MCF 10A (cell line): Measurements from ENCODE around the gene TBC1D7. TPM values are rescaled to one million over a fixed set of nuclear protein-coding genes. Genes with fewer than 3 reads are reported as not detected.

Experiments used
- BruUV-seq: library from RNA; stranded (reverse); fragments of 400-500 nt; replicated peaks from 2 replicates; lab custom pipeline; 2021; lab: Mats Ljungman, UMichigan
- CTCF ChIA-PET: fragments of 300-600 bp; sonication (Branson Sonifier 250); formaldehyde crosslinking; extraction: SDS; loops from one replicate; lab custom pipeline; 2021; ENCODE audit warnings: antibody characterized with exemption, inconsistent platforms; lab: Yijun Ruan, JAX
- POLR2A ChIA-PET: fragments of 300-600, 350-650 bp; sonication (Branson Sonifier 250); formaldehyde crosslinking; extraction: SDS; loops from one replicate; lab custom pipeline; 2020; ENCODE audit warnings: antibody characterized with exemption, inconsistent platforms; lab: Yijun Ruan, JAX
- DNase-seq: peaks from one replicate; pipeline ENCODE4 v3.0.0-alpha.2; 2018; ENCODE audit not compliant: unreplicated experiment
- H3K27ac Mint-ChIP-seq: one replicate; pipeline ENCODE4 v1.8.0; 2022; ENCODE audit warnings: mild to moderate bottlenecking, low read depth, mixed read lengths; ENCODE audit not compliant: unreplicated experiment
- H3K27me3 Mint-ChIP-seq: one replicate; pipeline ENCODE4 v1.8.0; 2022; ENCODE audit warnings: mixed read lengths; ENCODE audit not compliant: insufficient read depth, unreplicated experiment
- H3K36me3 Mint-ChIP-seq: one replicate; pipeline ENCODE4 v1.8.0; 2022; ENCODE audit warnings: mild to moderate bottlenecking, moderate library complexity, mixed read lengths; ENCODE audit not compliant: insufficient read depth, unreplicated experiment
- H3K4me1 Mint-ChIP-seq: one replicate; pipeline ENCODE4 v1.8.0; 2022; ENCODE audit warnings: mixed read lengths; ENCODE audit not compliant: insufficient read depth, unreplicated experiment
- H3K4me3 Mint-ChIP-seq: one replicate; pipeline ENCODE4 v1.8.0; 2022; ENCODE audit warnings: mild to moderate bottlenecking, moderate library complexity, mixed read lengths; ENCODE audit not compliant: unreplicated experiment
- H3K9me3 Mint-ChIP-seq: one replicate; pipeline ENCODE4 v1.8.0; 2022; ENCODE audit warnings: mixed read lengths; ENCODE audit not compliant: unreplicated experiment
- intact Hi-C: fragments of 100-400 bp; cut with micrococcal nuclease; formaldehyde crosslinking; loops from 2 replicates; pipeline ENCODE4 v1.14.1; 2022
- total RNA-seq: library from RNA; stranded (reverse); gene quantifications from 2 replicates; pipeline ENCODE4 v1.2.3, GENCODE V29; 2022
- TF ChIP-seq, protein P1 (sequence below): fragments of 200-600 bp; IDR thresholded peaks from one replicate; pipeline ENCODE4 v1.8.0; 2022; ENCODE audit warnings: antibody characterized with exemption, mild to moderate bottlenecking; ENCODE audit not compliant: unreplicated experiment

The TBC1D7 gene
- total RNA-seq, 1 experiment from 2014 or later: 19.5 TPM

DNA sequence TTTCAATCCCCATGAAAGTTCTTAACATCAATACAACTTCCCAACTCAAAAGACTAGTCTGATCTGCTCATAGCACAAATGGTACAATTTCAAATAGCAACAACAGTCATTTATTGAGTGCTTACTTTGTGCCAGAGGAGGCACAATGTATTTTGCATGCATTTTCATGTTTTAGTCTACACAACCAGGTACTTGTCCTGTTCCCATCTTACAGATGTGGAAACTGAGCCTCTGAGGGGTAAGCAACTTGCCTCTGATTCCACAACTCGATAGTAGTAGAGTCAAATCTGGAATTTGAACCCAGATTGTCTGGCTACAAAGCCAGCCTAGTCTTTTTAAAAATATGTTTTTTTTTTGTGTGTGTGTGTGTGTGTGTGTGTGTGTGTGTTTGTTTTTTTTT lies 45.6 kb upstream of the TBC1D7 start:
- no peaks in the 10 kb centered on the region for H3K36me3 Mint-ChIP-seq
- H3K9me3 Mint-ChIP-seq: no peaks in the 10 kb centered on the region
- H3K27me3 Mint-ChIP-seq: no peaks in the 10 kb centered on the region
- H3K4me1 Mint-ChIP-seq: peaks cover 33% of the 10 kb centered on the region
- H3K27ac Mint-ChIP-seq: no peak overlapping the region
- POLR2A ChIA-PET: interaction anchor here (1.0 kb wide), 1 partner anchor 34 kb away, joined by 3 read pairs; no protein-coding TSS in a partner anchor
- H3K4me3 Mint-ChIP-seq: no peak overlapping the region
- intact Hi-C loops: no loop called here
- no peak for DNase-seq
- CTCF ChIA-PET: no interaction called here
- no TSS peak for BruUV-seq
- TF ChIP-seq, protein P1, sequence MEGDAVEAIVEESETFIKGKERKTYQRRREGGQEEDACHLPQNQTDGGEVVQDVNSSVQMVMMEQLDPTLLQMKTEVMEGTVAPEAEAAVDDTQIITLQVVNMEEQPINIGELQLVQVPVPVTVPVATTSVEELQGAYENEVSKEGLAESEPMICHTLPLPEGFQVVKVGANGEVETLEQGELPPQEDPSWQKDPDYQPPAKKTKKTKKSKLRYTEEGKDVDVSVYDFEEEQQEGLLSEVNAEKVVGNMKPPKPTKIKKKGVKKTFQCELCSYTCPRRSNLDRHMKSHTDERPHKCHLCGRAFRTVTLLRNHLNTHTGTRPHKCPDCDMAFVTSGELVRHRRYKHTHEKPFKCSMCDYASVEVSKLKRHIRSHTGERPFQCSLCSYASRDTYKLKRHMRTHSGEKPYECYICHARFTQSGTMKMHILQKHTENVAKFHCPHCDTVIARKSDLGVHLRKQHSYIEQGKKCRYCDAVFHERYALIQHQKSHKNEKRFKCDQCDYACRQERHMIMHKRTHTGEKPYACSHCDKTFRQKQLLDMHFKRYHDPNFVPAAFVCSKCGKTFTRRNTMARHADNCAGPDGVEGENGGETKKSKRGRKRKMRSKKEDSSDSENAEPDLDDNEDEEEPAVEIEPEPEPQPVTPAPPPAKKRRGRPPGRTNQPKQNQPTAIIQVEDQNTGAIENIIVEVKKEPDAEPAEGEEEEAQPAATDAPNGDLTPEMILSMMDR: no peak

DNA sequence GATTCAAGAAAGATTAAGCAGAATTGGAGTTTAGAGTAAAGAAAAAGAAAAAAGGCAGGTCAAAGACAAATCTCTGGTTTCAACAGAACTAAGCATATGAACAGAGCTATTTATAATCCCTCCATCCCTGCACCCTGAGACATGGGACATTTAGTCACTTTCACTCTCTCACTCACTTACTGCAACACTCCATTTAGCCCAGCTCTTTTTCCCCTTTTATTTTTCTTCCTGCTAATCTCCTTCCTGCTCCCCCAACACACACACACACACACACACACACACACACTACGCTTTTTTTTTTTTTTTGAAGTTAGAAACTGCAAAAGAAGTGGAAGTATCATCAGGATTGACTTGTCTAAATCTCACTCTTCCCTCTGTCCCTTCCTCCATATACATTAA lies 45.1 kb upstream of the TBC1D7 start:
- Mint-ChIP-seq H3K4me1 (peaks cover 37% of the 10 kb centered on the region), H3K9me3 (no peaks in the 10 kb centered on the region), H3K27me3 (no peaks in the 10 kb centered on the region), H3K36me3 (no peaks in the 10 kb centered on the region), H3K4me3 (no peak overlapping the region), H3K27ac (no peak overlapping the region)
- no peak for DNase-seq
- ChIA-PET CTCF (interaction anchor here (0.5 kb wide), 1 partner anchor 154 kb away, joined by 3 read pairs; no protein-coding TSS in a partner anchor), POLR2A (interaction anchor here (1.0 to 1.3 kb wide), 2 partner anchors 10 to 35 kb away, joined by 3 to 5 read pairs; no protein-coding TSS in a partner anchor)
- TF ChIP-seq, protein P1: no peak
- BruUV-seq: no TSS peak
- intact Hi-C loops: no loop called here

DNA sequence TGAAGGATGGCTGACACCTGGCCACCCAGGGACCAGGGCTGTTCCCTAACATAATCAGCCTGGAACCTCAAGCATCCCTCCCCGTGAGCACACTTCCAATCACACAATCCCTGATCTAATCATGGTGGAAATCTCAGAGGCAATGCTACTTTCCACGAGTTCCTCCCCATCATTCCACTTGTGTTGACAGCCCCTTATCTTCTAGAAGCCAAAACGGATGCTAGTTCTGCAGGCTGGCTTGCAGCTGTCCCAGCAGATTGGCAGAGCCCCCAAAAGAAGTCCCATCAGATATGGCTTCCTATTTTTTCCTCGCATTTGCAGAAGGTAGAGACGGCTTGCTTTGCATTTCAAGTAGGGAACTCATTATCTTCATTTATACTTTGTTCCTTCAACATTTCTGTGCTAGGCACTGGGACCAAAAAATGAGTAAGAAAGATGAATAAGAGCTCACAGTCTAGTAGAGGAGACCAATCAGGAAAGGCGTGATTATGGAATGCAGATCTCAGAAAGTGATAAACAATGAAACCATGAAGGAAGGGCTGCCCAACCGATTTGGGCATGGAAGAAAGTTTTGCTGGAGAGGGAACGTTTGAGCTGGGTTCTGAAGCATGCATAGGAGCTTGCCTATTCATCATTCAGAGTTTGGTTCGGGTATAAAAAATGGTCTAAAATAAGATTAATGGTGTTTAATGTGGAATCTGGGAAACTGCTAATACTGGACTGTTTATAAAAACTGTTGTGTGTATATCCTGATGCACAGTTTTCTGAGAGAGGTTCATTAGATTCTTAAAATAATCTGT lies 44.6 kb upstream of the TBC1D7 start:
- Mint-ChIP-seq H3K27ac (no peak overlapping the region), H3K9me3 (no peaks in the 10 kb centered on the region), H3K27me3 (no peaks in the 10 kb centered on the region), H3K36me3 (no peaks in the 10 kb centered on the region), H3K4me1 (peaks cover 43% of the 10 kb centered on the region), H3K4me3 (no peak overlapping the region)
- intact Hi-C loops: no loop called here
- no peak for DNase-seq
- POLR2A ChIA-PET: interaction anchor here (1.0 to 1.3 kb wide), 3 partner anchors 10 to 243 kb away, joined by 3 to 5 read pairs (median 3); partner anchors contain the start of gene NOL7
- CTCF ChIA-PET: interaction anchor here (0.5 to 1.1 kb wide), 4 partner anchors 10 to 165 kb away, joined by 3 to 7 read pairs (median 3); no protein-coding TSS in a partner anchor
- TF ChIP-seq, protein P1: no peak
- no TSS peak for BruUV-seq

DNA sequence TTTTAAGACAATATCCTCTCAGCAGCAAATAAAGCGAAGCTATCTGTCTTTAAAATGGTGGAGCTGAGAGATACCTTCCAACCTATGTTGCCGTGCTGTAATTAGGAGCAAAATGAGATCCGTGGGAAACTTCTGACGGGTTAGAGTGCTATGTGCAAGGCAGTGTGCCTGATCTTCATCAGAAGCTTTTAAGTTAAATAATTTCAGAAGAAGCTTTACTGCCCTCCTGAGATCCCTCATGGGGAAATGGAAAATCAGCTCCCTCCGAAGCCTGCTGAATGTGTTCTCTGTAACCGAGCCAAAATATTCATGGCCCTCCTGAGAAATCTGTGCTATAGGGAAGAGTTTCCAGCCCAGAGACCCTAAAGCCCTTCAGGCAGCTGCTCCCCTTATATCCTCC lies 43.7 kb upstream of the TBC1D7 start:
- Mint-ChIP-seq H3K27ac (no peak overlapping the region), H3K4me3 (no peak overlapping the region), H3K27me3 (no peaks in the 10 kb centered on the region), H3K9me3 (no peaks in the 10 kb centered on the region), H3K4me1 (peaks cover 51% of the 10 kb centered on the region), H3K36me3 (no peaks in the 10 kb centered on the region)
- ChIA-PET CTCF (interaction anchor here (0.6 to 1.1 kb wide), 3 partner anchors 11 to 166 kb away, joined by 3 to 7 read pairs (median 3); no protein-coding TSS in a partner anchor), POLR2A (interaction anchor here (0.7 to 1.2 kb wide), 2 partner anchors 17 to 244 kb away, joined by 3 to 5 read pairs; partner anchors contain the start of gene NOL7)
- no peak for DNase-seq
- TF ChIP-seq, protein P1: no peak
- intact Hi-C loops: no loop called here
- no TSS peak for BruUV-seq
